ENCODE results near the gene TMEM167B. TPM values are rescaled to one million over a fixed set of nuclear protein-coding genes. Genes with fewer than 3 reads are reported as not detected.

TMEM167B gene
- total and polyA plus RNA-seq, 2 of the 8 experiments (the other 6 are each of a cell fraction or from before 2014, with no cell fraction given), result 3.6 to 14.8 TPM

- peak; percentile 83 for TF ChIP-seq TAF1 (IDR thresholded peaks at IDR 0.05; ENCODE audit: low read depth, low read length)
- TF ChIP-seq SP1 (IDR thresholded peaks at IDR 0.05; ENCODE audit: low read depth, low read length), result 0 out of 2 replicates have a peak, but pooled peaks have one; percentile 21
- peak; percentile 33; the same call in 1 of the 2 replicates for TF ChIP-seq ATF3 (IDR thresholded peaks at IDR 0.05; ENCODE audit: insufficient read depth, low read depth, low read length)
- TF ChIP-seq TEAD4 (IDR thresholded peaks at IDR 0.05; ENCODE audit: low read depth, low read length), result no peak
- TF ChIP-seq TCF12 (IDR thresholded peaks at IDR 0.05; ENCODE audit: low read depth, low read length), result no peak
- TF ChIP-seq SIX5 (IDR thresholded peaks at IDR 0.05; ENCODE audit: low read depth, low read length), result no peak
- TF ChIP-seq, protein P1, sequence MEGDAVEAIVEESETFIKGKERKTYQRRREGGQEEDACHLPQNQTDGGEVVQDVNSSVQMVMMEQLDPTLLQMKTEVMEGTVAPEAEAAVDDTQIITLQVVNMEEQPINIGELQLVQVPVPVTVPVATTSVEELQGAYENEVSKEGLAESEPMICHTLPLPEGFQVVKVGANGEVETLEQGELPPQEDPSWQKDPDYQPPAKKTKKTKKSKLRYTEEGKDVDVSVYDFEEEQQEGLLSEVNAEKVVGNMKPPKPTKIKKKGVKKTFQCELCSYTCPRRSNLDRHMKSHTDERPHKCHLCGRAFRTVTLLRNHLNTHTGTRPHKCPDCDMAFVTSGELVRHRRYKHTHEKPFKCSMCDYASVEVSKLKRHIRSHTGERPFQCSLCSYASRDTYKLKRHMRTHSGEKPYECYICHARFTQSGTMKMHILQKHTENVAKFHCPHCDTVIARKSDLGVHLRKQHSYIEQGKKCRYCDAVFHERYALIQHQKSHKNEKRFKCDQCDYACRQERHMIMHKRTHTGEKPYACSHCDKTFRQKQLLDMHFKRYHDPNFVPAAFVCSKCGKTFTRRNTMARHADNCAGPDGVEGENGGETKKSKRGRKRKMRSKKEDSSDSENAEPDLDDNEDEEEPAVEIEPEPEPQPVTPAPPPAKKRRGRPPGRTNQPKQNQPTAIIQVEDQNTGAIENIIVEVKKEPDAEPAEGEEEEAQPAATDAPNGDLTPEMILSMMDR (IDR thresholded peaks at IDR 0.05; ENCODE audit: control extremely low read depth in 1 of 3, insufficient read depth in 1 of 3, low read depth in 1 of 3, low read length in 3 of 3), result peak in 1 of 3 experiments; percentile 19; a peak in 1 of 4 replicates
- TF ChIP-seq MAFK (IDR thresholded peaks at IDR 0.05; ENCODE audit: low read depth, low read length), result no peak
- no peak for TF ChIP-seq HDAC6 (IDR thresholded peaks at IDR 0.05; ENCODE audit: low read depth, low read length)
- peak; percentile 44; the same call in 1 of the 2 replicates for TF ChIP-seq MAX (IDR thresholded peaks at IDR 0.05)
- TF ChIP-seq ZNF274 (IDR thresholded peaks at IDR 0.05; ENCODE audit: borderline replicate concordance, extremely low read depth, low read length), result no peak
- peak; percentile 44 for TF ChIP-seq ASH2L (IDR thresholded peaks at IDR 0.05; ENCODE audit: low read length)
- TF ChIP-seq CHD2 (IDR thresholded peaks at IDR 0.05; ENCODE audit: low read length), result peak; percentile 93
- TF ChIP-seq SUZ12 (IDR thresholded peaks at IDR 0.05; ENCODE audit: low read length), result no peak
- no peak for TF ChIP-seq SIRT6 (IDR thresholded peaks at IDR 0.05; ENCODE audit: low read length)
- no peak for TF ChIP-seq CTBP2 (IDR thresholded peaks at IDR 0.05; ENCODE audit: borderline replicate concordance, insufficient read depth, insufficient read length, low read length)
- peak; percentile 89 to 97; a peak in 2 of 4 replicates for TF ChIP-seq SIN3A (conservative IDR thresholded peaks at IDR 0.05 in 1 of 2, IDR thresholded peaks at IDR 0.05 in 1 of 2; ENCODE audit: low read depth in 1 of 2, low read length in 2 of 2)
- peak; percentile 82 for TF ChIP-seq BRCA1 (IDR thresholded peaks at IDR 0.05; ENCODE audit: low read depth, low read length)
- TF ChIP-seq CREB1 (IDR thresholded peaks at IDR 0.05), result peak; percentile 85
- TF ChIP-seq CBX8 (IDR thresholded peaks at IDR 0.05; ENCODE audit: borderline replicate concordance, low read depth, low read length), result no peak
Observed at GRCh38 chr1:109075531-109076490, 14.8 kb upstream of the TMEM167B start, which contains the start of gene TAF13 (continued).

Data from H1 (cell line).